Measurements from ENCODE around the gene KRT74.

The KRT74 gene

GRCh38 chr12:52534482-52534881 is 39.2 kb downstream of the KRT74 start:
- H3K9me3 ChIP-seq (ENCODE audit: low read depth, low read length), result no peaks in the 10 kb centered on the region
- no peak overlapping the region for H3K4me3 ChIP-seq
- TF ChIP-seq FOXP2 (optimal IDR thresholded peaks at IDR 0.05; ENCODE audit: control extremely low read depth, extremely low read length, insufficient read depth) (no peak), POLR2AphosphoS5 (IDR thresholded peaks at IDR 0.05; ENCODE audit: borderline replicate concordance, low read depth, low read length) (no peak), EZH2 (IDR thresholded peaks at IDR 0.05) (no peak)
- H3K27ac ChIP-seq, result no peak overlapping the region
- no peaks in the 10 kb centered on the region for H3K36me3 ChIP-seq (ENCODE audit: insufficient read depth, low read length)
- H3K9ac ChIP-seq (ENCODE audit: insufficient read length), result no peak overlapping the region
- no peak for DNase-seq (ENCODE audit: low read depth, low spot score)

- H3K27ac ChIP-seq, result no peak overlapping the region
- no peak overlapping the region for H3K4me3 ChIP-seq
- H3K9me3 ChIP-seq (ENCODE audit: low read depth, low read length), result no peaks in the 10 kb centered on the region
- H3K9ac ChIP-seq (ENCODE audit: insufficient read length), result no peak overlapping the region
- H3K36me3 ChIP-seq (ENCODE audit: insufficient read depth, low read length), result no peaks in the 10 kb centered on the region
- TF ChIP-seq EZH2 (IDR thresholded peaks at IDR 0.05), result no peak
- TF ChIP-seq FOXP2 (optimal IDR thresholded peaks at IDR 0.05; ENCODE audit: control extremely low read depth, extremely low read length, insufficient read depth), result no peak
- TF ChIP-seq POLR2AphosphoS5 (IDR thresholded peaks at IDR 0.05; ENCODE audit: borderline replicate concordance, low read depth, low read length), result no peak
- no peak for DNase-seq (ENCODE audit: low read depth, low spot score)
Measured at GRCh38 chr12:52533686-52534470, 39.8 kb downstream of the KRT74 start.

GRCh38 chr12:52532636-52533035 is 41.0 kb downstream of the KRT74 start:
- no peak for TF ChIP-seq FOXP2 (optimal IDR thresholded peaks at IDR 0.05; ENCODE audit: control extremely low read depth, extremely low read length, insufficient read depth)
- TF ChIP-seq EZH2 (IDR thresholded peaks at IDR 0.05), result no peak
- no peak for TF ChIP-seq POLR2AphosphoS5 (IDR thresholded peaks at IDR 0.05; ENCODE audit: borderline replicate concordance, low read depth, low read length)
- Histone ChIP-seq H3K4me3 (no peak overlapping the region), H3K9ac (ENCODE audit: insufficient read length) (no peak overlapping the region), H3K9me3 (ENCODE audit: low read depth, low read length) (no peaks in the 10 kb centered on the region), H3K27ac (no peak overlapping the region), H3K36me3 (ENCODE audit: insufficient read depth, low read length) (no peaks in the 10 kb centered on the region)
- DNase-seq (ENCODE audit: low read depth, low spot score), result no peak

- Histone ChIP-seq H3K27ac (no peak overlapping the region), H3K9me3 (ENCODE audit: low read depth, low read length) (no peaks in the 10 kb centered on the region), H3K36me3 (ENCODE audit: insufficient read depth, low read length) (no peaks in the 10 kb centered on the region), H3K4me3 (no peak overlapping the region), H3K9ac (ENCODE audit: insufficient read length) (no peak overlapping the region)
- no peak for DNase-seq (ENCODE audit: low read depth, low spot score)
- TF ChIP-seq EZH2 (IDR thresholded peaks at IDR 0.05), result no peak
- no peak for TF ChIP-seq POLR2AphosphoS5 (IDR thresholded peaks at IDR 0.05; ENCODE audit: borderline replicate concordance, low read depth, low read length)
Measured at GRCh38 chr12:52531566-52532300, 41.9 kb downstream of the KRT74 start.

- H3K36me3 ChIP-seq (ENCODE audit: insufficient read depth, low read length), result no peaks in the 10 kb centered on the region
- DNase-seq (ENCODE audit: low read depth, low spot score), result no peak
- H3K9me3 ChIP-seq (ENCODE audit: low read depth, low read length), result no peaks in the 10 kb centered on the region
- no peak overlapping the region for H3K9ac ChIP-seq (ENCODE audit: insufficient read length)
- TF ChIP-seq POLR2AphosphoS5 (IDR thresholded peaks at IDR 0.05; ENCODE audit: borderline replicate concordance, low read depth, low read length), result no peak
- H3K4me3 ChIP-seq, result no peak overlapping the region
- H3K27ac ChIP-seq, result no peak overlapping the region
Measured at GRCh38 chr12:52530905-52531304, 42.7 kb downstream of the KRT74 start.

GRCh38 chr12:52530366-52530765 is 43.3 kb downstream of the KRT74 start:
- Histone ChIP-seq H3K9me3 (ENCODE audit: low read depth, low read length) (no peaks in the 10 kb centered on the region), H3K9ac (ENCODE audit: insufficient read length) (no peak overlapping the region), H3K27ac (no peak overlapping the region), H3K36me3 (ENCODE audit: insufficient read depth, low read length) (no peaks in the 10 kb centered on the region), H3K4me3 (no peak overlapping the region)
- DNase-seq (ENCODE audit: low read depth, low spot score), result no peak
- TF ChIP-seq EZH2 (IDR thresholded peaks at IDR 0.05) (no peak), FOXP2 (optimal IDR thresholded peaks at IDR 0.05; ENCODE audit: control extremely low read depth, extremely low read length, insufficient read depth) (no peak), POLR2AphosphoS5 (IDR thresholded peaks at IDR 0.05; ENCODE audit: borderline replicate concordance, low read depth, low read length) (no peak)

GRCh38 chr12:52529846-52530245 is 43.8 kb downstream of the KRT74 start:
- Histone ChIP-seq H3K27ac (no peak overlapping the region), H3K4me3 (no peak overlapping the region), H3K9ac (ENCODE audit: insufficient read length) (no peak overlapping the region), H3K9me3 (ENCODE audit: low read depth, low read length) (no peaks in the 10 kb centered on the region), H3K36me3 (ENCODE audit: insufficient read depth, low read length) (no peaks in the 10 kb centered on the region)
- TF ChIP-seq POLR2AphosphoS5 (IDR thresholded peaks at IDR 0.05; ENCODE audit: borderline replicate concordance, low read depth, low read length), result no peak
- TF ChIP-seq EZH2 (IDR thresholded peaks at IDR 0.05), result no peak
- TF ChIP-seq FOXP2 (optimal IDR thresholded peaks at IDR 0.05; ENCODE audit: control extremely low read depth, extremely low read length, insufficient read depth), result no peak
- DNase-seq (ENCODE audit: low read depth, low spot score), result no peak

- no peaks in the 10 kb centered on the region for H3K9me3 ChIP-seq (ENCODE audit: low read depth, low read length)
- no peak overlapping the region for H3K9ac ChIP-seq (ENCODE audit: insufficient read length)
- H3K36me3 ChIP-seq (ENCODE audit: insufficient read depth, low read length), result no peaks in the 10 kb centered on the region
- H3K27ac ChIP-seq, result no peak overlapping the region
- no peak overlapping the region for H3K4me3 ChIP-seq
- TF ChIP-seq POLR2AphosphoS5 (IDR thresholded peaks at IDR 0.05; ENCODE audit: borderline replicate concordance, low read depth, low read length) (no peak), EZH2 (IDR thresholded peaks at IDR 0.05) (no peak), FOXP2 (optimal IDR thresholded peaks at IDR 0.05; ENCODE audit: control extremely low read depth, extremely low read length, insufficient read depth) (no peak)
- no peak for DNase-seq (ENCODE audit: low read depth, low spot score)
Measured at GRCh38 chr12:52529417-52529816, 44.2 kb downstream of the KRT74 start.

Data from SK-N-MC (cell line).